Posterior vena cava (tissue), 2 donors: Measurements from ENCODE around the gene DNAI1. TPM values are rescaled to one million over a fixed set of nuclear protein-coding genes. Genes with fewer than 3 reads are reported as not detected.

Source experiments
- DNase-seq: peaks from one replicate; pipeline ENCODE4 v3.0.0-alpha.2; 2020; ENCODE audit warnings: low spot score
- intact Hi-C, 2 donors: fragments of 100-400 bp; cut with DNase I; formaldehyde crosslinking; loops; one replicate each; pipeline versions ENCODE4 v1.14.1 to v1.14.2; 2022 to 2023
- total RNA-seq, 2 donors: library from RNA; stranded (reverse); fragmentation: NEBNext Ultra II Directional; extraction: Animal tissue kit (Norgen Biotek cat#: 25700); gene quantifications; one replicate each; pipeline ENCODE4 v1.2.1, GENCODE V29; 2021
- donor health status: DM: yes; HTN: yes; CAD: no.
- donor health status: DM: yes; HTN: yes; CAD: no.

The DNAI1 gene
- total RNA-seq, 2 donors from 2014 or later: not detected

- intact Hi-C loops: loop anchor here (5.0 to 10.0 kb wide), 3 partner anchors 89 to 101 kb away; no protein-coding TSS in a partner anchor
- DNase-seq: no peak
Observed at GRCh38 chr9:34503406-34503805, 44.8 kb downstream of the DNAI1 start.

- DNase-seq: peak; percentile 67
- intact Hi-C loops: loop anchor here in 1 of 2 donors (5.0 to 10.0 kb wide), 2 partner anchors 101 to 627 kb away; no protein-coding TSS in a partner anchor
Observed at GRCh38 chr9:34505370-34506120, 46.9 kb downstream of the DNAI1 start.

- peak; percentile 60 for DNase-seq
- intact Hi-C loops: loop anchor here in 1 of 2 donors (5.0 to 10.0 kb wide), 2 partner anchors 102 to 626 kb away; no protein-coding TSS in a partner anchor
Observed at GRCh38 chr9:34506623-34507022, 48.0 kb downstream of the DNAI1 start.

GRCh38 chr9:34507556-34507955 is 49.0 kb downstream of the DNAI1 start:
- DNase-seq: peak; percentile 22
- intact Hi-C loops: loop anchor here in 1 of 2 donors (5.0 to 10.0 kb wide), 2 partner anchors 103 to 625 kb away; no protein-coding TSS in a partner anchor

- intact Hi-C loops: loop anchor here in 1 of 2 donors (5.0 to 10.0 kb wide), 2 partner anchors 103 to 624 kb away; no protein-coding TSS in a partner anchor
- DNase-seq: peak; percentile 6
Observed at GRCh38 chr9:34507966-34508365, 49.4 kb downstream of the DNAI1 start.

- DNase-seq: peak; percentile 53
- intact Hi-C loops: loop anchor here in 1 of 2 donors (5.0 to 10.0 kb wide), 2 partner anchors 104 to 624 kb away; no protein-coding TSS in a partner anchor
Observed at GRCh38 chr9:34508463-34508862, 49.9 kb downstream of the DNAI1 start.

- DNase-seq: peak; percentile 25
- intact Hi-C loops: loop anchor here in 1 of 2 donors (5.0 to 10.0 kb wide), 2 partner anchors 104 to 623 kb away; no protein-coding TSS in a partner anchor
Observed at GRCh38 chr9:34508951-34509350, 50.3 kb downstream of the DNAI1 start.

- DNase-seq: peak; percentile 72
- intact Hi-C loops: no loop called here
Observed at GRCh38 chr9:34510497-34511468, 52.2 kb downstream of the DNAI1 start.

GRCh38 chr9:34512131-34513078 is 53.8 kb downstream of the DNAI1 start:
- intact Hi-C loops: no loop called here
- DNase-seq: peak; percentile 64

GRCh38 chr9:34513567-34514214 is 55.1 kb downstream of the DNAI1 start:
- intact Hi-C loops: no loop called here
- DNase-seq: peak; percentile 81

GRCh38 chr9:34514401-34514800 is 55.8 kb downstream of the DNAI1 start:
- DNase-seq: peak; percentile 44
- intact Hi-C loops: no loop called here

- DNase-seq: peak; percentile 58
- intact Hi-C loops: no loop called here
Observed at GRCh38 chr9:34514816-34515215, 56.2 kb downstream of the DNAI1 start.

GRCh38 chr9:34515959-34516358 is 57.4 kb downstream of the DNAI1 start:
- intact Hi-C loops: no loop called here
- DNase-seq: no peak

GRCh38 chr9:34517185-34517584 is 58.6 kb downstream of the DNAI1 start:
- intact Hi-C loops: no loop called here
- DNase-seq: no peak

- intact Hi-C loops: no loop called here
- no peak for DNase-seq
Observed at GRCh38 chr9:34518110-34518616, 59.6 kb downstream of the DNAI1 start.

GRCh38 chr9:34518896-34519295 is 60.3 kb downstream of the DNAI1 start:
- intact Hi-C loops: no loop called here

GRCh38 chr9:34519321-34520020 is 60.9 kb downstream of the DNAI1 start:
- intact Hi-C loops: no loop called here
- no peak for DNase-seq

More at GRCh38 chr9:34518896-34519295, 60.3 kb downstream of the DNAI1 start:
- DNase-seq: no peak
